Astrocyte (in vitro differentiated cells and primary cell): Measurements from ENCODE around the gene PTX4.

Source experiments
- EZH2 ChIP-seq: IDR thresholded peaks from 2 replicates; pipeline ENCODE4 v1.6.1; 2012; ENCODE audit warnings: mild to moderate bottlenecking, low read length, inconsistent platforms; ENCODE audit not compliant: insufficient read depth
- TF ChIP-seq, protein P1 (sequence below): IDR thresholded peaks from 2 replicates; pipeline ENCODE4 v1.5.1; 2011; ENCODE audit warnings: low read depth, mild to moderate bottlenecking, inconsistent platforms, low read length, moderate library complexity; ENCODE audit not compliant: insufficient read depth

DNA sequence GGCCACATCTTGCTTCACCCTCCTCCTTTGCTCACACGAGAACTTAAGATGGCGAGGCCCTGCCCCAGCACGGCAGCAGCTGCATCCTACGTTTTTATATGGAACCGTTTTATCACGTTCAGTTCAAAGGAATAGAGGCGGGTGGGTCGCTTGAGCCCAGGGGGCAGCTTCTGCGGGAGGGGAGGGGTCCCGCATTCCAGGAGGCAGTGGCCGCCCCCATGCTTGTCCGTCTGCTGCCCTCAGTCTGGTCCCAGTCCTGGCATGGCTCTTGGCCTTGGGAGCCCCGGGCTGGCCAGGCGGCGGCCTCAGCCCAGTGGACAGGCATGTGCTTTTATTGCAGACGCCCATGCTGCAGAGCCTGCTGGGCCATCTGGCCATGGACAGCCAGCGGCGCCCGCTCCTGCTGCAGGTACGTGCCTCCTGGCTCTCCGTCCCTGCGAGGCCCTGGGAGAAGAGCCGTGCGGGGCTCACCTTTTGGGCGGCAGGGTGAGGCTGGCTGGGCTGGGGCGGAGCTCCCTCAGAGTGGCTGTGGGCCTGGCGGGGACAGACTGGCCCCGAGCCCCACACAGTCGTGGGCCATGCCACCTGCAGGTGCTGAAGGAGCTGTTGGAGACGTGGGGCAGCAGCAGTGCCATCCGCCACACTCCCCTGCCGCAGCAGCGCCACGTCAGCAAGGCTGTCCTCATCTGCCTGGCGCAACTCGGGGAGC is 11.2 kb upstream of the PTX4 start:
- TF ChIP-seq, protein P1, sequence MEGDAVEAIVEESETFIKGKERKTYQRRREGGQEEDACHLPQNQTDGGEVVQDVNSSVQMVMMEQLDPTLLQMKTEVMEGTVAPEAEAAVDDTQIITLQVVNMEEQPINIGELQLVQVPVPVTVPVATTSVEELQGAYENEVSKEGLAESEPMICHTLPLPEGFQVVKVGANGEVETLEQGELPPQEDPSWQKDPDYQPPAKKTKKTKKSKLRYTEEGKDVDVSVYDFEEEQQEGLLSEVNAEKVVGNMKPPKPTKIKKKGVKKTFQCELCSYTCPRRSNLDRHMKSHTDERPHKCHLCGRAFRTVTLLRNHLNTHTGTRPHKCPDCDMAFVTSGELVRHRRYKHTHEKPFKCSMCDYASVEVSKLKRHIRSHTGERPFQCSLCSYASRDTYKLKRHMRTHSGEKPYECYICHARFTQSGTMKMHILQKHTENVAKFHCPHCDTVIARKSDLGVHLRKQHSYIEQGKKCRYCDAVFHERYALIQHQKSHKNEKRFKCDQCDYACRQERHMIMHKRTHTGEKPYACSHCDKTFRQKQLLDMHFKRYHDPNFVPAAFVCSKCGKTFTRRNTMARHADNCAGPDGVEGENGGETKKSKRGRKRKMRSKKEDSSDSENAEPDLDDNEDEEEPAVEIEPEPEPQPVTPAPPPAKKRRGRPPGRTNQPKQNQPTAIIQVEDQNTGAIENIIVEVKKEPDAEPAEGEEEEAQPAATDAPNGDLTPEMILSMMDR: no peak
- no peak for TF ChIP-seq EZH2
